SK-N-SH (cell line): ENCODE data around the gene ZNF267. TPM values are rescaled to one million over a fixed set of nuclear protein-coding genes. Genes with fewer than 3 reads are reported as not detected.
"Not testable (repeated sequence)": the region's sequence is repeated elsewhere in the genome, so short reads cannot be mapped to it uniquely, and the experiment has no call there.

ENCODE experiments used
- CTCF ChIA-PET: fragments of 300-600, 350-600 bp; formaldehyde crosslinking; extraction: SDS; loops from one replicate; lab custom pipeline; 2021; lab: Yijun Ruan, JAX
- POLR2A ChIA-PET: fragments of 350-600 bp; sonication (Branson Sonifier 250); formaldehyde crosslinking; extraction: SDS; loops from one replicate; lab custom pipeline; 2020; ENCODE audit warnings: antibody characterized with exemption, inconsistent platforms; lab: Yijun Ruan, JAX
- DNase-seq: peaks from one replicate; pipeline ENCODE4 v3.0.0; 2012
- H2AFZ ChIP-seq: fragments of 200-600 bp; sonication (generic); 2 replicates; pipeline ENCODE4 v1.8.1; 2016; ENCODE audit warnings: antibody characterized with exemption, mild to moderate bottlenecking, low read depth
- H3F3A ChIP-seq: fragments of 200-600 bp; sonication (generic); replicated peaks from 2 replicates; pipeline ENCODE3; 2016; ENCODE audit warnings: antibody characterized with exemption, mild to moderate bottlenecking; ENCODE audit not compliant: insufficient read depth
- H3K27ac ChIP-seq, 2 experiments: fragments of 200-500 bp in 1 of 2; fragments of 200-600 bp in 1 of 2; sonication (Bioruptor generic) in 1 of 2; sonication (generic), shearing (Covaris generic) in 1 of 2; 2 replicates each; pipeline versions ENCODE4 v1.5.1 to v1.6.1; 2014 to 2016; ENCODE audit warnings: low read depth in 2 of 2, inconsistent platforms in 1 of 2, low read length in 1 of 2, mild to moderate bottlenecking in 1 of 2, mixed read lengths in 1 of 2
- H3K27me3 ChIP-seq: fragments of 200-600 bp; sonication (generic), shearing (Covaris generic); 2 replicates; pipeline ENCODE4 v1.6.1; 2016; ENCODE audit warnings: mixed run types; ENCODE audit not compliant: insufficient read depth
- H3K36me3 ChIP-seq, 2 experiments: fragments of 200-500 bp in 1 of 2; fragments of 200-600 bp in 1 of 2; sonication (Bioruptor generic) in 1 of 2; sonication (generic) in 1 of 2; replicated peaks in 1 of 2; 2 replicates each; pipeline versions ENCODE3 to v1.5.1; 2014 to 2016; ENCODE audit warnings: low read length in 1 of 2, mild to moderate bottlenecking in 1 of 2; ENCODE audit not compliant: insufficient read depth in 2 of 2, control insufficient read depth in 1 of 2
- H3K4me1 ChIP-seq, 2 experiments: fragments of 200-500 bp in 1 of 2; fragments of 200-600 bp in 1 of 2; sonication (Bioruptor generic) in 1 of 2; sonication (generic), shearing (Covaris generic) in 1 of 2; 2 replicates each; pipeline versions ENCODE4 v1.5.1 to v1.6.1; 2014 to 2016; ENCODE audit warnings: low read depth in 1 of 2, low read length in 1 of 2, mixed run types in 1 of 2; ENCODE audit not compliant: insufficient read depth in 2 of 2, control insufficient read depth in 1 of 2
- H3K4me2 ChIP-seq: fragments of 200-600 bp; sonication (generic), shearing (Covaris generic); 2 replicates; pipeline ENCODE4 v1.6.1; 2017; ENCODE audit warnings: mixed run types
- H3K4me3 ChIP-seq, 2 experiments: fragments of 200-500 bp in 1 of 2; fragments of 200-600 bp in 1 of 2; sonication (Bioruptor generic) in 1 of 2; sonication (generic), shearing (Covaris generic) in 1 of 2; 2 replicates each; pipeline versions ENCODE4 v1.5.1 to v1.8.1; 2014 to 2016; ENCODE audit warnings: low read depth in 2 of 2, inconsistent platforms in 1 of 2, low read length in 1 of 2, mild to moderate bottlenecking in 1 of 2, mixed read lengths in 1 of 2, moderate library complexity in 1 of 2
- H3K79me2 ChIP-seq: fragments of 200-600 bp; sonication (generic); 2 replicates; pipeline ENCODE4 v1.8.1; 2017; ENCODE audit warnings: mild to moderate bottlenecking; ENCODE audit not compliant: insufficient read depth
- H3K9ac ChIP-seq: fragments of 200-600 bp; sonication (generic); 2 replicates; pipeline ENCODE4 v1.6.1; 2017; ENCODE audit warnings: mixed run types
- H3K9me2 ChIP-seq: fragments of 200-600 bp; sonication (generic); 2 replicates; pipeline ENCODE4 v1.6.1; 2017; ENCODE audit warnings: mixed run types
- H3K9me3 ChIP-seq: fragments of 200-600 bp; sonication (generic); 2 replicates; pipeline ENCODE4 v1.6.1; 2017; ENCODE audit warnings: mixed run types, mild to moderate bottlenecking, moderate library complexity
- H4K20me1 ChIP-seq: fragments of 200-600 bp; sonication (generic); 2 replicates; pipeline ENCODE4 v1.6.1; 2017; ENCODE audit warnings: mild to moderate bottlenecking, mixed run types; ENCODE audit not compliant: insufficient read depth
- CHD2 ChIP-seq: fragments of 150-350 bp; IDR thresholded peaks from 2 replicates; pipeline ENCODE4 v1.6.1; 2018; ENCODE audit warnings: low read length; ENCODE audit not compliant: partially characterized antibody
- ELF1 ChIP-seq: IDR thresholded peaks from 2 replicates; pipeline ENCODE4 v1.4.0; 2012
- EP300 ChIP-seq, 2 experiments: IDR thresholded peaks; 2 replicates each; pipeline versions ENCODE4 v1.4.0 to v1.6.1; 2012; ENCODE audit warnings: borderline replicate concordance in 1 of 2, low read depth in 1 of 2, low read length in 1 of 2
- FOSL2 ChIP-seq: IDR thresholded peaks from 2 replicates; pipeline ENCODE4 v1.4.0; 2012; ENCODE audit warnings: low read depth, mild to moderate bottlenecking, moderate library complexity, borderline replicate concordance
- GABPA ChIP-seq: IDR thresholded peaks from 2 replicates; pipeline ENCODE4 v1.4.0; 2012; ENCODE audit warnings: low read depth, mild to moderate bottlenecking
- JUND ChIP-seq: IDR thresholded peaks from 2 replicates; pipeline ENCODE4 v1.4.0; 2012
- NFIC ChIP-seq: IDR thresholded peaks from 2 replicates; pipeline ENCODE4 v1.4.0; 2012; ENCODE audit warnings: borderline replicate concordance
- NRF1 ChIP-seq: IDR thresholded peaks from 2 replicates; pipeline ENCODE4 v1.6.1; 2012; ENCODE audit warnings: low read depth, mild to moderate bottlenecking, low read length
- POLR2AphosphoS5 ChIP-seq: IDR thresholded peaks from 2 replicates; pipeline ENCODE4 v1.6.1; 2012; ENCODE audit warnings: low read depth, low read length
- RFX5 ChIP-seq: IDR thresholded peaks from 2 replicates; pipeline ENCODE4 v1.6.1; 2012; ENCODE audit warnings: mild to moderate bottlenecking, improper control_type of control experiment, low read length
- SIN3A ChIP-seq: IDR thresholded peaks from 2 replicates; pipeline ENCODE4 v1.6.1; 2012; ENCODE audit warnings: low read depth, mild to moderate bottlenecking, low read length, moderate library complexity, borderline replicate concordance
- TAF1 ChIP-seq: IDR thresholded peaks from 2 replicates; pipeline ENCODE4 v1.6.1; 2012; ENCODE audit warnings: low read depth, mild to moderate bottlenecking, low read length, moderate library complexity, borderline replicate concordance
- TCF12 ChIP-seq: IDR thresholded peaks from 2 replicates; pipeline ENCODE4 v1.4.0; 2012
- YY1 ChIP-seq: IDR thresholded peaks from 2 replicates; pipeline ENCODE4 v1.4.0; 2012; ENCODE audit warnings: low read depth, mild to moderate bottlenecking
- WGBS: methylation state at CpG from one replicate; pipeline ENCODE4 v1.1.6; 2017; ENCODE audit warnings: low lambda C conversion rate; 5-methylcytosine and 5-hydroxymethylcytosine counted together
- polyA plus RNA-seq, 3 experiments: library from polyadenylated mRNA; depleted of rRNA; stranded (reverse); fragments of >200 nt; gene quantifications; 2 replicates each; pipeline ENCODE4 v1.2.3, GENCODE V29; 2012
- TF ChIP-seq, protein P1 (sequence below): fragments of 200-600 bp; sonication (generic); IDR thresholded peaks from 2 replicates; pipeline ENCODE4 v1.6.1; 2017; ENCODE audit warnings: antibody characterized with exemption, mild to moderate bottlenecking, moderate library complexity

Gene ZNF267
- polyA plus RNA-seq, 1 of the 3 experiments (the other 2 are of a cell fraction) = 1.7 TPM

DNA sequence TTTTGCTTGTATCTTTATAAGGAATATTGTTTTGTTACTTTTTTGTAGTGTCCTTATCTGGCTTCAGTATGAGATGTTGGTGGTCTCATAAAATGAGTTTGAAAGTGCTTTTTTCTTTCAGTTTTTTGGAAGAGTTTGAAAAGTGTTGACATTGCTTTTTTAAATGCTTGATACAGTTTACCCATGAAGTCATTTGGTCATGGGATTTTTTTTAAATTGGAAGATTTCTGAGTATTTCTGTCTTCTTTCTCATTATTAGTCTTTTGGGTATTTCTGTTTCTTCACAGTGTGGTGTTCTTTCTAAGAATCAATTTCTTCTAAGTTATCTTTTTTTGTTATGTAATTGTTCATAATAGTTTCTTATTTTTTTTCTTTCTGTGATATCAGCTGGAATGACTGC, 15.1 kb downstream of the ZNF267 start:
- H3K9ac ChIP-seq = no peak overlapping the region
- TF ChIP-seq NRF1 (no peak), TAF1 (no peak), GABPA (no peak), TCF12 (no peak), YY1 (no peak), CHD2 (no peak), EP300 (IDR thresholded peaks at IDR 0.05; ENCODE audit: borderline replicate concordance in 1 of 2, low read depth in 1 of 2, low read length in 1 of 2) (no peak), JUND (no peak)
- TF ChIP-seq, all 33 proteins: peak for 0
- ChIA-PET POLR2A (no interaction called here), CTCF (no interaction called here)
- Histone ChIP-seq H2AFZ (no peak overlapping the region), H4K20me1 (peaks cover 3% of the 10 kb centered on the region; the same call in 1 of the 2 replicates), H3K9me3 (peaks cover 25% of the 10 kb centered on the region), H3K4me2 (no peak overlapping the region), H3K27ac (no peak overlapping the region), H3K4me1 (no peaks in the 10 kb centered on the region), H3F3A (peaks cover 6% of the 10 kb centered on the region), H3K27me3 (no peaks in the 10 kb centered on the region), H3K9me2 (no peaks in the 10 kb centered on the region), H3K4me3 (no peak overlapping the region), H3K79me2 (peaks cover 71% of the 10 kb centered on the region), H3K36me3 (peaks cover 79 to 99% of the 10 kb centered on the region in 2 experiments)
- no peak for DNase-seq

DNA sequence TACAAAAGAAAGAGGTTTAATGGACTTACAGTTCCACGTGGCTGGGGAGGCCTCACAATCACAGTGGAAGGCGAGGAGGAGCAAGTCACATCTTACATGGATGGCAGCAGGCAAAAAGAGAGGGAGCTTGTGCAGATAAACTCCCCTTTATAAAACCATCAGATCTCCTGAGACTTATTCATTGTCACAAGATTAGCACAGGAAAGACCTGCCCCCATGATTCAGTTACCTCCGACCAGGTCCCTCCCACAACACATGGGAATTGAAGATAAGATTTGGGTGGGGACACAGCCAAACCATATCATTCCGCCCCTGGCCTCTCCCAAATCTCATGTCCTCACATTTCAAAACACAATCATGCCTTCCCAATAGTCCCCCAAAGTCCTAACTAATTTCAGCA, 18.5 kb downstream of the ZNF267 start:
- H2AFZ ChIP-seq, DNase-seq, H3K4me2 ChIP-seq, H3K4me1 ChIP-seq, CTCF ChIA-PET, H3K9me2 ChIP-seq, H3K27me3 ChIP-seq, POLR2A ChIA-PET, H3K4me3 ChIP-seq, H3K9ac ChIP-seq, H3F3A ChIP-seq, H4K20me1 ChIP-seq, H3K27ac ChIP-seq: not testable (repeated sequence)
- peaks cover 45% of the 10 kb centered on the region for H3K79me2 ChIP-seq
- H3K36me3 ChIP-seq = peaks cover 71 to 96% of the 10 kb centered on the region in 2 experiments
- WGBS = 94% methylated on average over 4 of the region's 4 CpGs
- H3K9me3 ChIP-seq = peaks cover 33% of the 10 kb centered on the region

DNA sequence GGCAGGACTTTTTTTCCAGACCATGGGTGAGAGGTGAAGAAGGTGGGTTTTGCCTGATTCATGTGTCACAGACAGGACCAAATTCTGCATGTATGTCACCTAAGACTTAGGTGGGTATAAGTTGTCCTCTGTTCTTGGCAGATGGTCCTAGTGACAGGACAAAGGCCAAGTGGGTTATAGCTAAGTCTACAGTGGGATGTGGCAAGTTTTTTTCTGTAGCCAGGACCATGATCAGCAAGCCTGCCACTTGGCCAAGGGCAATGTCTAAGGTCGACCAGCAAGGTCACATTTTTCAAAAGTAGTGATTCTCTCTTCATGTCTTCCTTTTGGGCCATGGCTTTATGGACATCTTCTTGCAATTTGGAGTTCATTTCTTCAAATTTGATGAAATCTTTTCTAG, 20.2 kb downstream of the ZNF267 start:
- H3K36me3 ChIP-seq = peaks cover 66 to 94% of the 10 kb centered on the region in 2 experiments
- no peak overlapping the region for H3K4me3 ChIP-seq
- no peaks in the 10 kb centered on the region for H3K27me3 ChIP-seq
- H3K4me1 ChIP-seq = no peaks in the 10 kb centered on the region
- H3K4me2 ChIP-seq = no peak overlapping the region
- no peak overlapping the region for H3K27ac ChIP-seq
- peaks cover 36% of the 10 kb centered on the region for H3K9me3 ChIP-seq
- H2AFZ ChIP-seq = no peak overlapping the region
- no peak overlapping the region for H3K9ac ChIP-seq
- TF ChIP-seq FOSL2 (no peak), NFIC (no peak), SIN3A (no peak), RFX5 (no peak), ELF1 (no peak), TAF1 (no peak), TCF12 (no peak), GABPA (no peak), YY1 (no peak), POLR2AphosphoS5 (no peak)
- TF ChIP-seq, protein P1, sequence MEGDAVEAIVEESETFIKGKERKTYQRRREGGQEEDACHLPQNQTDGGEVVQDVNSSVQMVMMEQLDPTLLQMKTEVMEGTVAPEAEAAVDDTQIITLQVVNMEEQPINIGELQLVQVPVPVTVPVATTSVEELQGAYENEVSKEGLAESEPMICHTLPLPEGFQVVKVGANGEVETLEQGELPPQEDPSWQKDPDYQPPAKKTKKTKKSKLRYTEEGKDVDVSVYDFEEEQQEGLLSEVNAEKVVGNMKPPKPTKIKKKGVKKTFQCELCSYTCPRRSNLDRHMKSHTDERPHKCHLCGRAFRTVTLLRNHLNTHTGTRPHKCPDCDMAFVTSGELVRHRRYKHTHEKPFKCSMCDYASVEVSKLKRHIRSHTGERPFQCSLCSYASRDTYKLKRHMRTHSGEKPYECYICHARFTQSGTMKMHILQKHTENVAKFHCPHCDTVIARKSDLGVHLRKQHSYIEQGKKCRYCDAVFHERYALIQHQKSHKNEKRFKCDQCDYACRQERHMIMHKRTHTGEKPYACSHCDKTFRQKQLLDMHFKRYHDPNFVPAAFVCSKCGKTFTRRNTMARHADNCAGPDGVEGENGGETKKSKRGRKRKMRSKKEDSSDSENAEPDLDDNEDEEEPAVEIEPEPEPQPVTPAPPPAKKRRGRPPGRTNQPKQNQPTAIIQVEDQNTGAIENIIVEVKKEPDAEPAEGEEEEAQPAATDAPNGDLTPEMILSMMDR = no peak
- no peak for DNase-seq
- ChIA-PET CTCF (no interaction called here), POLR2A (interaction anchor here (0.6 kb wide), 1 partner anchor 379 kb away, joined by 3 read pairs; no protein-coding TSS in a partner anchor)
- no peaks in the 10 kb centered on the region for H3K9me2 ChIP-seq
- peaks cover 28% of the 10 kb centered on the region for H3K79me2 ChIP-seq
- WGBS = 100% methylated on average over 1 of the region's 1 CpG
- H4K20me1 ChIP-seq = no peaks in the 10 kb centered on the region
- peaks cover 9% of the 10 kb centered on the region for H3F3A ChIP-seq
